ENCODE measurements around the gene RNF150. TPM values are rescaled to one million over a fixed set of nuclear protein-coding genes. Genes with fewer than 3 reads are reported as not detected.

RNF150 gene
- total and polyA plus RNA-seq, 2 of the 4 experiments (the other 2 are of a cell fraction), result 6.2 to 18.1 TPM

- Histone ChIP-seq H3K4me3 (ENCODE audit: insufficient read depth, low read depth, low read length) (no peak overlapping the region), H3K9me3 (ENCODE audit: control insufficient read depth, insufficient read depth, low read length) (no peaks in the 10 kb centered on the region), H2BK15ac (ENCODE audit: low read depth, low read length) (no peak overlapping the region), H4K8ac (ENCODE audit: low read depth in 2 of 2, low read length in 2 of 2) (no peak overlapping the region), H3K9ac (ENCODE audit: low read depth, low read length) (no peak overlapping the region), H3K27ac (ENCODE audit: insufficient read depth, low read length) (no peak overlapping the region), H2AK9ac (replicated peaks; ENCODE audit: low read depth, low read length, poor library complexity) (no peak overlapping the region), H3K23ac (ENCODE audit: low read depth, low read length) (no peak overlapping the region), H2AFZ (replicated peaks; ENCODE audit: low read length, poor library complexity) (no peak overlapping the region), H4K20me1 (ENCODE audit: insufficient read depth, low read length) (no peaks in the 10 kb centered on the region), H3K79me1 (ENCODE audit: low read depth in 1 of 2, low read length in 2 of 2) (no peaks in the 10 kb centered on the region), H3K4me1 (ENCODE audit: control insufficient read depth, insufficient read depth, low read length) (no peaks in the 10 kb centered on the region), H3K36me3 (ENCODE audit: control insufficient read depth, insufficient read depth, low read length) (peaks cover 4% of the 10 kb centered on the region; the same call in 1 of the 2 replicates), H4K5ac (ENCODE audit: low read depth, low read length) (no peak overlapping the region), H3K18ac (ENCODE audit: low read depth, low read length) (no peak overlapping the region), H2BK5ac (ENCODE audit: low read depth, low read length, poor library complexity, severe bottlenecking) (no peak overlapping the region), H4K91ac (ENCODE audit: insufficient read depth, low read depth, low read length) (no peak overlapping the region), H3K4ac (ENCODE audit: low read depth, low read length) (no peak overlapping the region), H3K27me3 (ENCODE audit: control insufficient read depth, insufficient read depth, low read length) (no peaks in the 10 kb centered on the region), H3K4me2 (ENCODE audit: low read depth, low read length) (no peak overlapping the region), H2BK20ac (ENCODE audit: low read depth, low read length) (no peak overlapping the region), H2AK5ac (ENCODE audit: low read depth, low read length) (no peak overlapping the region), H3K9me1 (ENCODE audit: insufficient read depth, low read length) (peaks cover 6% of the 10 kb centered on the region), H2BK120ac (ENCODE audit: low read depth, low read length) (no peak overlapping the region), H3K14ac (replicated peaks; ENCODE audit: low read depth, low read length) (no peak overlapping the region), H3K56ac (ENCODE audit: extremely low read depth, insufficient read depth, low read length) (no peak overlapping the region)
- WGBS, 2 experiments (ENCODE audit: extremely low coverage in 2 of 2, insufficient read length in 1 of 2), result no CpG with 5 or more reads among the region's 3 CpGs
- dilution Hi-C loops (cut with HindIII; ENCODE audit: low sequenced_read_pairs, unreplicated experiment), result no loop called here
- in situ Hi-C loops (cut with MboI; ENCODE audit: low sequenced_read_pairs), result no loop called here
- intact Hi-C loops (cut with micrococcal nuclease), result no loop called here
- no peak for ATAC-seq (ENCODE audit: low read depth)
- TF ChIP-seq MXI1 (IDR thresholded peaks at IDR 0.05; ENCODE audit: borderline replicate concordance, low read depth, low read length), result no peak
- TF ChIP-seq, protein P1, sequence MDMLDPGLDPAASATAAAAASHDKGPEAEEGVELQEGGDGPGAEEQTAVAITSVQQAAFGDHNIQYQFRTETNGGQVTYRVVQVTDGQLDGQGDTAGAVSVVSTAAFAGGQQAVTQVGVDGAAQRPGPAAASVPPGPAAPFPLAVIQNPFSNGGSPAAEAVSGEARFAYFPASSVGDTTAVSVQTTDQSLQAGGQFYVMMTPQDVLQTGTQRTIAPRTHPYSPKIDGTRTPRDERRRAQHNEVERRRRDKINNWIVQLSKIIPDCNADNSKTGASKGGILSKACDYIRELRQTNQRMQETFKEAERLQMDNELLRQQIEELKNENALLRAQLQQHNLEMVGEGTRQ (IDR thresholded peaks at IDR 0.05; ENCODE audit: low read depth, low read length), result no peak
- TF ChIP-seq SMC3 (IDR thresholded peaks at IDR 0.05; ENCODE audit: low read depth, low read length), result no peak
- no peak for TF ChIP-seq RAD21 (IDR thresholded peaks at IDR 0.05; ENCODE audit: low read length)
- no peak for TF ChIP-seq FOS (IDR thresholded peaks at IDR 0.05; ENCODE audit: low read depth, low read length)
- TF ChIP-seq, protein P2, sequence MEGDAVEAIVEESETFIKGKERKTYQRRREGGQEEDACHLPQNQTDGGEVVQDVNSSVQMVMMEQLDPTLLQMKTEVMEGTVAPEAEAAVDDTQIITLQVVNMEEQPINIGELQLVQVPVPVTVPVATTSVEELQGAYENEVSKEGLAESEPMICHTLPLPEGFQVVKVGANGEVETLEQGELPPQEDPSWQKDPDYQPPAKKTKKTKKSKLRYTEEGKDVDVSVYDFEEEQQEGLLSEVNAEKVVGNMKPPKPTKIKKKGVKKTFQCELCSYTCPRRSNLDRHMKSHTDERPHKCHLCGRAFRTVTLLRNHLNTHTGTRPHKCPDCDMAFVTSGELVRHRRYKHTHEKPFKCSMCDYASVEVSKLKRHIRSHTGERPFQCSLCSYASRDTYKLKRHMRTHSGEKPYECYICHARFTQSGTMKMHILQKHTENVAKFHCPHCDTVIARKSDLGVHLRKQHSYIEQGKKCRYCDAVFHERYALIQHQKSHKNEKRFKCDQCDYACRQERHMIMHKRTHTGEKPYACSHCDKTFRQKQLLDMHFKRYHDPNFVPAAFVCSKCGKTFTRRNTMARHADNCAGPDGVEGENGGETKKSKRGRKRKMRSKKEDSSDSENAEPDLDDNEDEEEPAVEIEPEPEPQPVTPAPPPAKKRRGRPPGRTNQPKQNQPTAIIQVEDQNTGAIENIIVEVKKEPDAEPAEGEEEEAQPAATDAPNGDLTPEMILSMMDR (conservative IDR thresholded peaks at IDR 0.05; ENCODE audit: low read depth, low read length), result no peak
- no peak for TF ChIP-seq BHLHE40 (IDR thresholded peaks at IDR 0.05; ENCODE audit: low read depth, low read length)
- TF ChIP-seq NFE2L2 (IDR thresholded peaks at IDR 0.05; ENCODE audit: low read depth, low read length), result no peak
- TF ChIP-seq MAZ (IDR thresholded peaks at IDR 0.05; ENCODE audit: borderline replicate concordance, low read depth, low read length), result no peak
- no peak for TF ChIP-seq RFX5 (IDR thresholded peaks at IDR 0.05; ENCODE audit: low read depth, low read length)
- no peak for TF ChIP-seq RCOR1 (IDR thresholded peaks at IDR 0.05; ENCODE audit: insufficient replicate concordance, low read length)
- TF ChIP-seq POLR2A (IDR thresholded peaks at IDR 0.05; ENCODE audit: low read depth, low read length), result no peak
- POLR2A ChIA-PET (ENCODE audit: unreplicated experiment), result no interaction called here
- BruUV-seq (replicated peaks), result no TSS peak
- CTCF ChIA-PET, result no interaction called here
- no peak for DNase-seq
These were observed 226.0 kb downstream of the RNF150 start for GRCh38 chr4:140906993-140907962.
